C4-2B (cell line): ENCODE measurements around the gene UGT1A3.
A peak's percentile ranks its signal among the peaks of the same experiment; 100 is the strongest.

Experiments
- H3K27ac ChIP-seq: fragments of 450-650 bp; 2 replicates; pipeline ENCODE4 v1.5.1; 2017
- CTCF ChIP-seq: fragments of 450-650 bp; conservative IDR thresholded peaks from 2 replicates; pipeline ENCODE4 v1.5.1; 2017; ENCODE audit warnings: mild to moderate bottlenecking
- ZFX ChIP-seq: fragments of 450-650 bp; IDR thresholded peaks from 2 replicates; pipeline ENCODE4 v1.6.1; 2017

The UGT1A3 gene

DNA sequence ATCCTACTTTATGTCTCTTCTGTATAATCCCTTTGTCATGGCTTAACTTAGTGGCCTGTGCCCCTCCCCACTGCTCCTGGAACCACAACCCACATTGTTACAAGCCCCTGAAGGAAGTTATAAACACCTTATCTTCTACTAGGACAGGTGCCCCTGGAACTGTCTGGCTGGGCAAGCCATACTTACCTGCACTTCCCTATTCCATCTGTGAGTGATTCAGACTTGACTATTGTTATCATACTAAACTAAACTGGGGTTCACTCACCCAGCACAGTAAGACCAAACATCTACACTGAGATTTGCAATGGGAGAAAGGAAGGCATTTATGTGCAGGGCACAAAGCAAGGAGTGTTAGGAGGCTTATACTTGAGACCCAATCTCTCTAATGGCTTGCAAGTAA, 39.8 kb upstream of the UGT1A3 start:
- TF ChIP-seq CTCF (no peak), ZFX (no peak)
- no peak overlapping the region for H3K27ac ChIP-seq

- peak overlapping the region; percentile 61; the same call in 1 of the 2 replicates for H3K27ac ChIP-seq
- no peak for TF ChIP-seq CTCF
- TF ChIP-seq ZFX = no peak
Measured at GRCh38 chr2:233689501-233689900, 39.3 kb upstream of the UGT1A3 start.

DNA sequence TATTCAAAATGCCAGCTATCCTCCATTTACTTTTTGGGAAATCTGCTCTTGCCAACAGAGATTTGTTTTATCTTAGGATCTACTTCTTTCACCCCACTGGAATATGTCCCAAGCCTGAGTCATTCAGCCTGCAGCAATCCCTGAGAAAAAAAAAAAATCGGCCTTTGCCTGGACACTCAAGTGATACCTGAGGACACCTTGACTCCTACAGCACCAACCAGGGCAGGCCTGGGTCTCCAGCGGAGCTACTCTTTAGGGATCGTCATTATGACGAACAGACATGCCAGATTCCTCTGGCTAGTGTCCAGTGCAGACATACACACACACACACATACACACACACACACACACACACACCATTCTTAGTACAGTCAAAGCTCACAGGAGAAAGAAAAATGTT, 38.4 kb upstream of the UGT1A3 start:
- peak overlapping the region; percentile 61 for H3K27ac ChIP-seq

DNA sequence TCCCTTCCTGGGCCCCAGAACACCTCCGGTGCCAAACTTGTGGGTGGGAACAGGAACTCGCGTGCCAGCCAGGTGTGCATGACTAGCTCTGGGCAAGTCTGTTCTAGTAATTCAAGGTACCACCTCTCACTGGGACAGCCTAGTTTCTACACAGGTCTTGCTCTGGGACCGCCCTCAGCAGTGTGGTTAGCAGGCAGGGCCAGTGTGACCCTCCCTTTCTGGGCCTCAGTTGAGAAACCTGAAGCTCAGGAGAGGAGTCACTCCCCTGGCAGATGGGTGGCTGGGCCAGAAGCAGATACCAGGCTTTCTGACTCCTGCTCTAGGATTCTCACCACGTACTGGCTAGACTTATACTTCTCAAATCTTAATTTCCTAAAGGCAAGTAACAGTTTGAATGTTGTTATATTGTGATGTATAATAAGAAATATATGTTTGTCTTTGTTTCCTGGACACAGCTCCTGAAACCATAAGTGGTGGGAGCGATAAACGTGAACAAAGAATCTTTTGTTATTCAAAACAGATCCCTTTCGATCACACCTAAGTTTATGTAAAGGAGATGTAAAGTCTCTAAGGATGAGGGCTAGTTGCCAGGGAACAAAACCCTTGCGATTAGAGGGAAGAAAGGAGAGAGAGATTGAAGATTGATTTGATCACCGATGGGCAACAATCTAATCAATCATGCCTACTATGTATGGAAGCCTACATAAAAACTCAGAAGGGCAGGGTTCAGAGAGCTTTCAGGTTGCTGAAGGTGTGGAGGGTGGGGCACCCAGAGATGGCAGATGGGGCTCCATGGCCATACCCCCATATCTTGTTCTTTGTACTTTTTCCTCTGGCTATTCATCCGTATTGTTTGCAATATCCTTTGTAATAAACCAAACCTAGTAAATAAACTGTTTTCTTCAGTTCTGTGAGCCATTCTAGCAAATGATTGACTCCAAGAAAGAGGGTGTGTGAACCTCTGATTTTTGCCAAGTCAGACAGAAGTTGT, 37.1 kb upstream of the UGT1A3 start:
- no peak for TF ChIP-seq CTCF
- TF ChIP-seq ZFX = no peak
- H3K27ac ChIP-seq = peak overlapping the region; percentile 61

More for the DNA sequence above, 38.4 kb upstream of the UGT1A3 start:
- TF ChIP-seq ZFX (no peak), CTCF (no peak)

DNA sequence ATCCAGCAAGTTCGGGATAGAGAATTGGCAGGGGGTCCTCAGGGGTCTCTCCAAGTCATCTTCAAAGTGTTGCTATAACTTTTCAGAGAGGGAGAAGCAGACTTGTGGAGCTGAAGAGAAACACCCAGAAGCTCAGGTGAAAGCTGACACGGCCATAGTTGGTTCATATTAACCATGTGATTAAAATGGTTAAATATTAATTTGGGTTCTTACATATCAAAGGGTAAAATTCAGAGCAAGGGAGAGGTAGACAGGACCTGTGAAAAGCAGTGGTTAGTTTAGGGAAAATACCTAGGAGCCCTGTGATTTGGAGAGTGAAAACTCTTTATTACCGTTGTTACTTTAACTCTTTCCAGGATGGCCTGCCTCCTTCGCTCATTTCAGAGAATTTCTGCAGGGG, 36.2 kb upstream of the UGT1A3 start, which contains the start of gene UGT1A6:
Gene UGT1A6 (plus strand): TSS at position 243 of the 400 bp plus-strand sequence. CDS start 115 bp downstream, at position 358.
- TF ChIP-seq CTCF (no peak), ZFX (no peak)
- peak within 1 kb of the TSS; percentile 55 for H3K27ac ChIP-seq

DNA sequence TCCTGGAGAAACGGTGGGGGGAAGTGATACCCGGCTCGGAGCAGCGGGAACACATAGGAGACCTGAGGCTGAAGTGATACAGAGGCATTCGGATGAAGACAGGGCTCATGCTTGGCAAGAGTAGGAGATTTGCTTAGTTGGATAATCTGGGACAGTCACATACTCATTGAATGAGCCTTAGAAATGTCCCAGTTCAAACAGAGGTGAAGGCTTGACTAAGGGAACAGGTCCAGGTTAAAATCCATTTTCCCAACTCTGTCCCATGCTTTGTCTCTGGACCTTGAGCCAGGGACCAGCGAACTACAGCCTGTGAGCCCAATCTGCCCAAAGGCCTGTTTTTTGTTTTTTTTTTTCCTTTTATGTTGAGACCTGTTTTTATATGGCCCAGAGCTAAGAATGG, 34.9 kb upstream of the UGT1A3 start:
- peak overlapping the region; percentile 55 for H3K27ac ChIP-seq
- TF ChIP-seq ZFX (no peak), CTCF (no peak)

GRCh38 chr2:233698740-233699139, 30.1 kb upstream of the UGT1A3 start:
- peak overlapping the region; percentile 99 for H3K27ac ChIP-seq
- no peak for TF ChIP-seq CTCF
- no peak for TF ChIP-seq ZFX
